ENCODE results near the gene DNASE1L1.
"Not testable (repeated sequence)": the region's sequence is repeated elsewhere in the genome, so short reads cannot be mapped to it uniquely, and the experiment has no call there.

Gene DNASE1L1

DNA sequence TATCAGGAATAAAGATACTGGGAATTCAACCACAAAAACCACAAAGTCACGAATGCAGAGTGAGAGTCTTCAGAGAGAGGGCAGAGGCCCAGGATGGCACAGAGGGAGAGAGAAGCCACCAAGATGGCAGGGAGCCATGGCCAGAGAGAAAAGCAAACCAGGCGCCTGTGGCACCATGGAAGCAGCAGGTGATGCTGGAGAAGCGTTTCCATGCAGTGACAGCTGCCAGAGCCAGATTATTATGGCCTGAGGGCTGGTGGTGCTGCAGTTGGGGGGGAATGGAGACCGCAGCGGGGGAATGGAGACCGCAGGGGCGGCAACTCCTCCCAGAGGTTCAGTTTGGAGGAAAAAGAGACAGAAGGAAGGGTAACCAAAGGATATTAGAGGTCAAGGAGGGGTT is 8.1 kb upstream of the DNASE1L1 start:
- no peak for DNase-seq (ENCODE audit: low read depth, low spot score)
- no peak overlapping the region for H3K4me3 ChIP-seq (ENCODE audit: low read length)

DNA sequence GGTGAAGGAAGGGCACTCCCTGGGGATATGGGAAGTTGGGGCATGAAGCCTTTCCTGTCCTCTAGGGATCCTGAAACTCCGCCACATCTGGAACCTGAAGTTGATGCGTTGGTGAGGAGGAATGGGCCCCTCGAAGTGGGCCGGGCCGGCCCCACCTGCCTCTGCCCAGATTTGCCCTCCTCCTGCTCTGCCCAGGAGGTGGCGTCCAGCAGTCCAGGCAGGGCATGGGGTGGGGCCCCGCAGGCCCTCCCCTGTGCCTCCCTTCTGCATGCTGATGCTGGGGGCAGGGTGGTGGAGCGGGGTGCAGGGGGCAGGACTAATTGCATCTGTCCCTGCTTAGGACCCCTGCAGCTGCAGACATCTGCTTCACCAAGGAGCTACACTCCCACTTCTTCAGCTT is 4.1 kb upstream of the DNASE1L1 start:
- H3K4me3 ChIP-seq (ENCODE audit: low read length): no peak overlapping the region
- no peak for DNase-seq (ENCODE audit: low read depth, low spot score)

GRCh38 chrX:154412468-154412867 is 3.4 kb upstream of the DNASE1L1 start:
- no peak for DNase-seq (ENCODE audit: low read depth, low spot score)
- peak overlapping the region; percentile 62 for H3K4me3 ChIP-seq (ENCODE audit: low read length)

- no peak for DNase-seq (ENCODE audit: low read depth, low spot score)
- H3K4me3 ChIP-seq (ENCODE audit: low read length): peak overlapping the region; percentile 62
These were observed 2.9 kb upstream of the DNASE1L1 start for GRCh38 chrX:154411981-154412340.

DNA sequence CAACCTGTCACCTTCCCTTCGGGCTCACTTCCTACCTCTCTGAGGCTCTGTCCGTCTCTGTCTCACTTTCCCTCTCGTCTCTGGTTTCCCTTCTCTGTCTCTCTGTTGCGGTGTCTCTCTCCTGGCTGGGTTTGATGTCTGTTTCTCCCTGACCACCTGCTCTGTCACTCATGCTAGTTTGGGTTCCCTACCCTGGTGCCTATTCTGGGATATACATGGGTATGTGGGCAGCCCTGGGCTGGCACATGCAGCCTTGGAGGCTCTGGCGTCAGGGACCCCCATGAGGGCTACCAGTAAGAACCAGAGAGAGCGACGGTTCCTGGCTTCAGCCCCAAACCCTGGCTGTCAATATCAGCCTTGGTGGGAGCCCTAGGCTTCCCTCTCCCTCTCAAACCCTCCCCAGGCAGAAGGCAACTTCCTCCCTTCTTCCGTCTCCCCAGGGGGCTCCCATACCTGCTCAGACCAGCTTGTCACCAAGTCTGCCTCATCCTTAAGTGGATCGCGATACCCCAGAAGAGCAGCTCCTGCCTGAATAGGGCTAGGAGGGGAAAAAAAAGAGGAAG is 314 bp downstream of the DNASE1L1 start:
- no peak overlapping the region for H3K4me3 ChIP-seq (ENCODE audit: low read length)
- DNase-seq (ENCODE audit: low read depth, low spot score): no peak

GRCh38 chrX:154404625-154405192 is 4.3 kb downstream of the DNASE1L1 start:
- H3K4me3 ChIP-seq (ENCODE audit: low read length): no peak overlapping the region
- DNase-seq (ENCODE audit: low read depth, low spot score): no peak

- H3K4me3 ChIP-seq (ENCODE audit: low read length): no peak overlapping the region
- no peak for DNase-seq (ENCODE audit: low read depth, low spot score)
These were observed 5.2 kb downstream of the DNASE1L1 start for GRCh38 chrX:154403858-154404257.

- no peak overlapping the region for H3K4me3 ChIP-seq (ENCODE audit: low read length)
- no peak for DNase-seq (ENCODE audit: low read depth, low spot score)
These were observed 5.9 kb downstream of the DNASE1L1 start for GRCh38 chrX:154403192-154403591.

- no peak overlapping the region for H3K4me3 ChIP-seq (ENCODE audit: low read length)
- no peak for DNase-seq (ENCODE audit: low read depth, low spot score)
These were observed 6.4 kb downstream of the DNASE1L1 start for GRCh38 chrX:154402622-154403127.

DNA sequence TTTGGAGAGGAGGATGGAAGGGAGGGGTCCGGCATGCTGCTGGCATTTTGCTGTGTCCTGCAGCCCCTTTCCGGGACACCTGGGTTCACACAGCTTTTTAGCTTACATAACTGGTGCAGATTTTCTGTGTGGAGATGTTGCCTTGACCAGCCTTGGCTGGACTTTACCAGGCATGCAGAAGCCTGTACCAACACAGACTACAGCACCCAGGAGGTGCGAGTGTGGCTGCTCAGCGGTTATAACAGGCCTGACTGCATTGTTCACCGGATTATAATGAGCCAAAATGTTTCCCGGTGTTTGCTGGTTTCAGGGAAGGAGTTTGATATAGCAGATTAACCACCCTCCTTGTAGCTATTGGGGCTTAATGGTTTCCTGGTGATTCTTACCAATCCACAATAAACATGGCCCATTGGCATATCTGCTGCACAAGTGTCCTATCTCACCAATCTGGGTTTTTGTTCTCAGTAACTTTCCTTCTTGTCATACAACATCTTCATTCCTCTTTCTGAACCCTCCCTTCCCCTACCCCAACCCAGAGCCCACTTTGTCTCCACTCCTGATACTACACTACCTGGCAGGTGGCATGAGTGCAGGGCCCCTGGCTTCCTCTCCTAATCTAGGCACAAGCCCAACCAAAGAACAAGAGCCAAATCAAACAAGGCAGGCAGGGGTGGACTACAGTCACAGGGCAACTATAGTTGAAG is 7.0 kb downstream of the DNASE1L1 start:
- no peak for DNase-seq (ENCODE audit: low read depth, low spot score)
- H3K4me3 ChIP-seq (ENCODE audit: low read length): no peak overlapping the region

GRCh38 chrX:154401045-154401799 is 7.8 kb downstream of the DNASE1L1 start:
- H3K4me3 ChIP-seq (ENCODE audit: low read length): no peak overlapping the region
- DNase-seq (ENCODE audit: low read depth, low spot score): no peak

GRCh38 chrX:154400369-154400817 is 8.7 kb downstream of the DNASE1L1 start:
- H3K4me3 ChIP-seq (ENCODE audit: low read length): not testable (repeated sequence)

GRCh38 chrX:154399527-154400368 is 9.3 kb downstream of the DNASE1L1 start:
- DNase-seq (ENCODE audit: low read depth, low spot score): no peak
- peak overlapping the region; percentile 90 for H3K4me3 ChIP-seq (ENCODE audit: low read length)

More at GRCh38 chrX:154400369-154400817, 8.7 kb downstream of the DNASE1L1 start:
- DNase-seq (ENCODE audit: low read depth, low spot score): not testable (repeated sequence)

- peak overlapping the region; percentile 90 for H3K4me3 ChIP-seq (ENCODE audit: low read length)
- peak; percentile 72 for DNase-seq (ENCODE audit: low read depth, low spot score)
These were observed 10.2 kb downstream of the DNASE1L1 start for GRCh38 chrX:154398668-154399526.

DNA sequence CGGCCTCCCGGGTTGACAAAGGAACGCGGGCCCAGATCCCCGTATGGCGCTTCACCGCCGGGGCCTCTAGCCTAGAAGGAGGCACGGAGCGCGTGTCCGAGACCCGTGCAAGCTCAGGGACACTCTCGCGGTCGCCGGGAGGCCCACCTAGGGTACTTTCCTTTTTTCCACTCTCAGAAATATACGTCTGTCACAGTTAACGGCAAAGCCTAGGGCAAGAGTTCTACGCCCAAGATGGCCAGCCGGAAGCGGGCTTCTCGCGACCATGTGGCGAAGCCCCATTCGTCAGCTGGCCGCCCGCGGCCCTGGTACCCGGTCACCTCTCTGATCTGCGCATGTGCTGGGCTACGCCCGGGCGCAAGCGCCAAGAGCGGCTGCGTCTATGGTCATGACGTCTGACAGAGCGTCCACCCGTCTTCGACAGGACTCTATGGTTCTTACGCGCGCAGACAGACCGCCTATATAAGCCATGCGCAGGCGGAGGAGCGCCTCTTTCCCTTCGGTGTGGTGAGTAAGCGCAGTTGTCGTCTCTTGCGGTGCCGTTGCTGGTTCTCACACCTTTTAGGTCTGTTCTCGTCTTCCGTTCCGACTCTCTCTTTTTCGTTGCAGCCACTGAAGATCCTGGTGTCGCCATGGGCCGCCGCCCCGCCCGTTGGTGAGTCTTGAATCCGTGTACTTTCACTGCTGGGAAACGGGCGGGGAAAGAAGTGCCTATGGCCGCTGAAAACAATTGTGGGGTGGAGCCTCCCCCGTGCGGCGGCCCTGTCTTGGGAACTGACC is 11.0 kb downstream of the DNASE1L1 start, which contains the start of gene RPL10:
RPL10 (plus strand) TSS at position 490 of the 780 bp plus-strand sequence; CDS start at position 633, 143 bp downstream.
- DNase-seq (ENCODE audit: low read depth, low spot score): peak; percentile 95
- H3K4me3 ChIP-seq (ENCODE audit: low read length): peak within 1 kb of the TSS; percentile 90

DNA sequence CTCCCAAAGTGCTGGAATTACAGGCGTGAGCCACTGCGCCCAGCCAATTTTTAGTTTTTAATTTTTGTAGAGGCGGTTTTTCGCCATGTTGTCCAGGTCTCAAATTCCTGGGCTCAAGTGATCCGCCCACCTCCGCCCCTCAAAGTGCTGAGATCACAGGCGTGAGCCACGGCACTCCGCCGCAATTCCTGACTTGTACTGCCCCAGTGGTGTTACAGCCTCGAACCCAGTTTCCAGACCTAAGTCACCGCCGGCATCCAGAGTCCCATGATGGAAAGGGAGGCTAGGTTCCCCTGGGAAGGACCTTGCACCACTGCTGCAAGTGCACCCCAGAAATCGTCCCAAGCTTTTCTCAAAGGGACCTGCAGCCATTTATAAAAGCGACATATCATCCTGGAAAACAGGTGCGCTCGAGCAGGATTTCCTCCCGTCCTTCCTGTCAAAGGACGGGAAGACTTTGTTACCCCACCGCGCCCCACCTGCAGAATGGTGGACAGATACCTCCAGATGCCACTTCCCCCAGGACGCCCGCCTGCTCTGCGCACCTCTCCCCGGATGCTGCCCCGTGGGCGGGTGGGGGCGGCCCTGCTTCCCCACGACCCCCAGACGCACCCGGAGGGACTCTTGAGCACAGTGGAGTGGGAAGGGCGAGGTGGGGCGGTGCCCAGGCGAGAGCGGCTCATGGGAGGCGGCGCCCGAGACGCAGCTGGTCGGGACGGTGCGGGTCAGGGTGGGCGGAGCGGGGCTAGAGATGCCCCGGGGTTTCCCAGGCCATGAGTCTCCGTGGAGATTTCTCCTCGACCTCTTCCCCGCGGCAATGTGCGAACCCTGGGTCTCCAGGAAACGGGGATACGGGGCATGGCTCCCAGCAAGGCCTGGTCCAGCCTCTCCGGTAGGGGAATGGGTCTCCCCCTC is 11.8 kb downstream of the DNASE1L1 start:
- peak overlapping the region; percentile 90 for H3K4me3 ChIP-seq (ENCODE audit: low read length)
- no peak for DNase-seq (ENCODE audit: low read depth, low spot score)

Data from Jurkat, Clone E6-1 (cell line).